Ishikawa (cell line): Measurements from ENCODE around the gene SPTAN1.

Experiments
- CEBPB ChIP-seq: IDR thresholded peaks from 2 replicates; pipeline ENCODE4 v1.6.1; 2012
- CREB1 ChIP-seq: IDR thresholded peaks from 2 replicates; pipeline ENCODE4 v1.6.1; 2012; ENCODE audit warnings: low read depth
- EGR1 ChIP-seq: IDR thresholded peaks from 2 replicates; pipeline ENCODE4 v1.6.1; 2012
- EP300 ChIP-seq: IDR thresholded peaks from 2 replicates; pipeline ENCODE4 v1.6.1; 2012; ENCODE audit warnings: borderline replicate concordance
- TAF1 ChIP-seq: IDR thresholded peaks from 2 replicates; pipeline ENCODE4 v1.6.1; 2012; ENCODE audit warnings: low read depth, mild to moderate bottlenecking
- TCF12 ChIP-seq: IDR thresholded peaks from 2 replicates; pipeline ENCODE4 v1.6.1; 2012; ENCODE audit warnings: low read depth
- TEAD4 ChIP-seq: IDR thresholded peaks from 2 replicates; pipeline ENCODE4 v1.6.1; 2012
- YY1 ChIP-seq: IDR thresholded peaks from 2 replicates; pipeline ENCODE4 v1.6.1; 2012; ENCODE audit warnings: low read depth
- TF ChIP-seq, protein P1 (sequence below): IDR thresholded peaks from 2 replicates; pipeline ENCODE4 v1.6.1; 2012
- TF ChIP-seq, protein P2 (sequence below): IDR thresholded peaks from 2 replicates; pipeline ENCODE4 v1.6.1; 2012; ENCODE audit warnings: low read depth, mild to moderate bottlenecking

DNA sequence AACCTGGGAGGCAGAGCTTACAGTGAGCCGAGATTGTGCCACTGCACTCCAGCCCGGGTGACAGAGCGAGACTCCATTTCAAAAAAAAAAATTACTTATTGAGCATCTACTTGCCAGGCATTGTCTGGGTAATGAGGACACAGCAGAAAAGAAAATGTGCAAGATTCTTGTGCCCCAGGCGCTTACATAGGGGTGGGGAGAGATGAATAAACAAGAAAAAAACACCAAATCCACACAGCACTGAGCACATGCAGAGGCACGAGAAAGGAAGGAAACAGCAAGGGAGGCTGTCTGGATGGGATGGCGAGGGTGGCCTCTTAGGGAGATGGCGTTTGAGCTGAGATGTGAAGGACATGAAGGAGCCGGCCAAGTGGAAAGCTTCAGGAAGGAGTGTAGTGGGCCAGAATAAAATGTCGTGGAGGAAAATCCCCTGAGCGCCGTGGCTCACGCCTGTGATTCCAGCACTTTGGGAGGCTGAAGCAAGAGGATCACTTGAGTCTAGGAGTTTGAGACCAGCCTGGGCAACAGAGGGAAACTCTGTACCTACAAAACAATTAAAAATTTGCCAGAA, 90.4 kb downstream of the SPTAN1 start:
- TF ChIP-seq CEBPB (no peak), TEAD4 (no peak), TAF1 (no peak), TCF12 (no peak), YY1 (no peak), EP300 (no peak), EGR1 (no peak), CREB1 (no peak)
- TF ChIP-seq, protein P1, sequence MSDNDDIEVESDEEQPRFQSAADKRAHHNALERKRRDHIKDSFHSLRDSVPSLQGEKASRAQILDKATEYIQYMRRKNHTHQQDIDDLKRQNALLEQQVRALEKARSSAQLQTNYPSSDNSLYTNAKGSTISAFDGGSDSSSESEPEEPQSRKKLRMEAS, result no peak
- TF ChIP-seq, protein P2, sequence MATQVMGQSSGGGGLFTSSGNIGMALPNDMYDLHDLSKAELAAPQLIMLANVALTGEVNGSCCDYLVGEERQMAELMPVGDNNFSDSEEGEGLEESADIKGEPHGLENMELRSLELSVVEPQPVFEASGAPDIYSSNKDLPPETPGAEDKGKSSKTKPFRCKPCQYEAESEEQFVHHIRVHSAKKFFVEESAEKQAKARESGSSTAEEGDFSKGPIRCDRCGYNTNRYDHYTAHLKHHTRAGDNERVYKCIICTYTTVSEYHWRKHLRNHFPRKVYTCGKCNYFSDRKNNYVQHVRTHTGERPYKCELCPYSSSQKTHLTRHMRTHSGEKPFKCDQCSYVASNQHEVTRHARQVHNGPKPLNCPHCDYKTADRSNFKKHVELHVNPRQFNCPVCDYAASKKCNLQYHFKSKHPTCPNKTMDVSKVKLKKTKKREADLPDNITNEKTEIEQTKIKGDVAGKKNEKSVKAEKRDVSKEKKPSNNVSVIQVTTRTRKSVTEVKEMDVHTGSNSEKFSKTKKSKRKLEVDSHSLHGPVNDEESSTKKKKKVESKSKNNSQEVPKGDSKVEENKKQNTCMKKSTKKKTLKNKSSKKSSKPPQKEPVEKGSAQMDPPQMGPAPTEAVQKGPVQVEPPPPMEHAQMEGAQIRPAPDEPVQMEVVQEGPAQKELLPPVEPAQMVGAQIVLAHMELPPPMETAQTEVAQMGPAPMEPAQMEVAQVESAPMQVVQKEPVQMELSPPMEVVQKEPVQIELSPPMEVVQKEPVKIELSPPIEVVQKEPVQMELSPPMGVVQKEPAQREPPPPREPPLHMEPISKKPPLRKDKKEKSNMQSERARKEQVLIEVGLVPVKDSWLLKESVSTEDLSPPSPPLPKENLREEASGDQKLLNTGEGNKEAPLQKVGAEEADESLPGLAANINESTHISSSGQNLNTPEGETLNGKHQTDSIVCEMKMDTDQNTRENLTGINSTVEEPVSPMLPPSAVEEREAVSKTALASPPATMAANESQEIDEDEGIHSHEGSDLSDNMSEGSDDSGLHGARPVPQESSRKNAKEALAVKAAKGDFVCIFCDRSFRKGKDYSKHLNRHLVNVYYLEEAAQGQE, result no peak
